HCT116 (cell line): ENCODE results near the gene TENM4. TPM values are rescaled to one million over a fixed set of nuclear protein-coding genes. Genes with fewer than 3 reads are reported as not detected.

Experiments
- ATAC-seq: fragments of 200-7000 bp; cut with Tn5 transposase; 2 replicates; pipeline ENCODE4 v1.9.1; 2020; ENCODE audit warnings: mild to moderate bottlenecking, moderate library complexity
- BruUV-seq: library from RNA; stranded (reverse); fragments of 400-500 nt; replicated peaks from 2 replicates; lab custom pipeline; 2021; lab: Mats Ljungman, UMichigan
- CTCF ChIA-PET: fragments of 300-600 bp; sonication (Branson Sonifier 250); formaldehyde crosslinking; loops from one replicate; lab custom pipeline; 2021; ENCODE audit warnings: antibody characterized with exemption; lab: Charles Lee
- POLR2A ChIA-PET: fragments of 300-600, 350-600 bp; sonication (Branson Sonifier 250); formaldehyde crosslinking; loops from one replicate; lab custom pipeline; 2021; ENCODE audit warnings: antibody characterized with exemption; lab: Charles Lee
- RAD21 ChIA-PET, 2 experiments: fragments of 300-600 bp; sonication (Branson Sonifier 250); formaldehyde crosslinking; loops; one replicate each; lab custom pipeline; 2023; ENCODE audit warnings: low total read pairs in 2 of 2; ENCODE audit not compliant: uncharacterized antibody in 2 of 2, unreplicated experiment in 2 of 2, low non-redundant PET in 1 of 2; lab: Charles Lee
- DNase-seq: peaks from one replicate; pipeline ENCODE4 v3.0.0-alpha.2; 2010; ENCODE audit warnings: low read depth, low spot score
- H2AFZ ChIP-seq: fragments of 200-600 bp; shearing (Covaris generic), sonication (generic); 2 replicates; pipeline ENCODE4 v1.6.1; 2017; ENCODE audit warnings: low read depth, mixed run types, mixed read lengths, antibody characterized with exemption, low read length; ENCODE audit not compliant: poor library complexity, severe bottlenecking
- H3K27ac ChIP-seq: 2 replicates; pipeline ENCODE4 v1.5.1; 2012; ENCODE audit warnings: low read depth, low read length
- H3K27me3 ChIP-seq: fragments of 200-600 bp; sonication (generic); 2 replicates; pipeline ENCODE4 v1.6.1; 2016; ENCODE audit warnings: mixed run types, low read length, mixed read lengths; ENCODE audit not compliant: insufficient read depth
- H3K36me3 ChIP-seq, 2 experiments: fragments of 200-500 bp in 1 of 2; fragments of 200-600 bp in 1 of 2; sonication (Bioruptor generic) in 1 of 2; sonication (generic) in 1 of 2; 2 replicates each; pipeline versions ENCODE4 v1.5.1 to v1.6.1; 2014 to 2016; ENCODE audit warnings: low read length in 2 of 2, inconsistent platforms in 1 of 2, mixed read lengths in 1 of 2, mixed run types in 1 of 2; ENCODE audit not compliant: insufficient read depth in 2 of 2, control insufficient read depth in 1 of 2
- H3K4me1 ChIP-seq, 2 experiments: fragments of 200-600 bp in 1 of 2; sonication (generic) in 1 of 2; 2 replicates each; pipeline versions ENCODE4 v1.5.1 to v1.6.1; 2012 to 2017; ENCODE audit warnings: low read length in 2 of 2, inconsistent platforms in 1 of 2, mild to moderate bottlenecking in 1 of 2, mixed read lengths in 1 of 2, mixed run types in 1 of 2, moderate library complexity in 1 of 2; ENCODE audit not compliant: insufficient read depth in 2 of 2, control insufficient read depth in 1 of 2
- H3K4me2 ChIP-seq: fragments of 200-600 bp; sonication (generic); 2 replicates; pipeline ENCODE4 v1.6.1; 2017; ENCODE audit warnings: mixed run types, low read length, mixed read lengths
- H3K4me3 ChIP-seq, 2 experiments: fragments of 200-600 bp in 1 of 2; sonication (generic) in 1 of 2; replicated peaks in 1 of 2; 2 replicates each; pipeline ENCODE4 v1.5.1; 2011 to 2016; ENCODE audit warnings: low read length in 2 of 2, control low read depth in 1 of 2, low read depth in 1 of 2, mild to moderate bottlenecking in 1 of 2, mixed read lengths in 1 of 2, mixed run types in 1 of 2
- H3K79me2 ChIP-seq: fragments of 200-600 bp; sonication (generic); 2 replicates; pipeline ENCODE4 v1.6.1; 2017; ENCODE audit warnings: mild to moderate bottlenecking, mixed run types, low read length, moderate library complexity, mixed read lengths; ENCODE audit not compliant: insufficient read depth
- H3K9ac ChIP-seq: fragments of 200-600 bp; sonication (generic); 2 replicates; pipeline ENCODE4 v1.6.1; 2016; ENCODE audit warnings: low read length, mixed read lengths
- H3K9me2 ChIP-seq: fragments of 200-600 bp; sonication (generic), shearing (Covaris generic); 2 replicates; pipeline ENCODE4 v1.6.1; 2017; ENCODE audit warnings: mixed run types, mild to moderate bottlenecking, moderate library complexity; ENCODE audit not compliant: insufficient read depth
- H3K9me3 ChIP-seq, 2 experiments: fragments of 200-500 bp in 1 of 2; fragments of 200-600 bp in 1 of 2; sonication (Bioruptor generic) in 1 of 2; sonication (generic) in 1 of 2; 2 replicates each; pipeline ENCODE4 v1.6.1; 2014 to 2017; ENCODE audit warnings: low read length in 2 of 2, mixed read lengths in 2 of 2, inconsistent platforms in 1 of 2, low read depth in 1 of 2, mild to moderate bottlenecking in 1 of 2, mixed run types in 1 of 2, moderate library complexity in 1 of 2; ENCODE audit not compliant: control insufficient read depth in 1 of 2, insufficient read depth in 1 of 2
- H4K20me1 ChIP-seq: fragments of 200-600 bp; sonication (generic), shearing (Covaris generic); 2 replicates; pipeline ENCODE4 v1.6.1; 2017; ENCODE audit warnings: mixed run types, mild to moderate bottlenecking, moderate library complexity; ENCODE audit not compliant: insufficient read depth
- CBX3 ChIP-seq: IDR thresholded peaks from 2 replicates; pipeline ENCODE4 v1.6.1; 2012; ENCODE audit warnings: low read depth
- CEBPB ChIP-seq: IDR thresholded peaks from 2 replicates; pipeline ENCODE4 v1.6.1; 2012; ENCODE audit warnings: low read depth
- EGR1 ChIP-seq: IDR thresholded peaks from 2 replicates; pipeline ENCODE4 v1.6.1; 2012; ENCODE audit warnings: low read depth
- ELF1 ChIP-seq: IDR thresholded peaks from 2 replicates; pipeline ENCODE4 v1.6.1; 2012; ENCODE audit warnings: low read depth, borderline replicate concordance
- EZH2 ChIP-seq: fragments of 200-600 bp; sonication (generic); IDR thresholded peaks from 2 replicates; pipeline ENCODE4 v1.6.1; 2017; ENCODE audit warnings: antibody characterized with exemption, mixed run types
- EZH2phosphoT487 ChIP-seq: fragments of 200-600 bp; IDR thresholded peaks from 2 replicates; pipeline ENCODE4 v1.6.1; 2018; ENCODE audit warnings: antibody characterized with exemption, borderline replicate concordance
- JUND ChIP-seq: IDR thresholded peaks from 2 replicates; pipeline ENCODE4 v1.6.1; 2012
- POLR2A ChIP-seq: IDR thresholded peaks from 2 replicates; pipeline ENCODE4 v1.7.0; 2011; ENCODE audit warnings: borderline replicate concordance; ENCODE audit not compliant: insufficient read depth, insufficient read length; ENCODE audit errors: extremely low read depth
- POLR2AphosphoS5 ChIP-seq: IDR thresholded peaks from 2 replicates; pipeline ENCODE4 v1.6.1; 2011; ENCODE audit warnings: mild to moderate bottlenecking, low read depth, low read length, moderate library complexity
- RAD21 ChIP-seq: IDR thresholded peaks from 2 replicates; pipeline ENCODE4 v1.6.1; 2012; ENCODE audit warnings: low read depth, mild to moderate bottlenecking
- SIN3A ChIP-seq: IDR thresholded peaks from 2 replicates; pipeline ENCODE4 v1.6.1; 2012; ENCODE audit warnings: low read depth
- SRF ChIP-seq: IDR thresholded peaks from 2 replicates; pipeline ENCODE4 v1.6.1; 2012; ENCODE audit warnings: low read depth
- TCF7L2 ChIP-seq: IDR thresholded peaks from 2 replicates; pipeline ENCODE4 v1.7.0; 2011; ENCODE audit warnings: borderline replicate concordance, inconsistent platforms; ENCODE audit not compliant: insufficient read depth, insufficient read length; ENCODE audit errors: extremely low read depth
- ZNF274 ChIP-seq: fragments of 200-500 bp; sonication (Bioruptor generic); IDR thresholded peaks from 2 replicates; pipeline ENCODE4 v1.6.1; 2014; ENCODE audit warnings: mild to moderate bottlenecking, low read depth, low read length, inconsistent platforms
- intact Hi-C: fragments of 100-400 bp; cut with micrococcal nuclease; formaldehyde crosslinking; loops from 2 replicates; pipeline ENCODE4 v1.10.0; 2022
- total RNA-seq: library from RNA; stranded (reverse); gene quantifications from one replicate; pipeline ENCODE4 v1.2.1, GENCODE V29; 2021; ENCODE audit not compliant: unreplicated experiment
- TF ChIP-seq, protein P1 (sequence below): IDR thresholded peaks from 2 replicates; pipeline ENCODE4 v1.6.1; 2012
- TF ChIP-seq, protein P2 (sequence below): IDR thresholded peaks from 2 replicates; pipeline ENCODE4 v1.6.1; 2012
- TF ChIP-seq, protein P3 (sequence below): IDR thresholded peaks from 2 replicates; pipeline ENCODE4 v1.6.1; 2011; ENCODE audit warnings: mild to moderate bottlenecking, low read length, moderate library complexity; ENCODE audit not compliant: insufficient replicate concordance; ENCODE audit errors: extremely low read depth

TENM4 gene
- total RNA-seq, 1 experiment from 2014 or later = 0.05 TPM

DNA sequence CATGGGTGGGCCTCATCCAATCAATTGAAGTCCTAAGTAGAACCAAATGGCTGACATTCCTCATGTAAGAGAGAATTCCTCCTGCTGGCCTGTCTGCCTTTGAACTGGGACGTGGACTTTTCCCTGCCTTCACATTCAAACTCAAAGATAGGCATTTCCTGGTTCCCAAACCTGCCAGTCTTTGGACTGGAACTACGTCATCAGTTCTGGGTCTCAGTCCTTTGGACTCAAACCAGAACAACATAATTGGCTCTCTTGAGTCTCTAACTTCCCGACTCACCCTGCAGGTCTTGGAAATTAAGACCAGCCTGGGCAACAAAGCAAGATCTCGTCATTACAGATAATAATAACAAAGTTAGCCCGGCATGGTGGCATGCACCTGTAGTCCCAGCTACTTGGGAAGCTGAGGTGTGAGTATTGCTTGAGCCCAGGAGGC is 827.4 kb downstream of the TENM4 start:
- Histone ChIP-seq H3K79me2 (no peaks in the 10 kb centered on the region), H3K27me3 (peaks cover 4% of the 10 kb centered on the region; the same call in 1 of the 2 replicates), H3K36me3 (no peaks in the 10 kb centered on the region), H3K4me1 (no peaks in the 10 kb centered on the region)
- TF ChIP-seq, protein P1, sequence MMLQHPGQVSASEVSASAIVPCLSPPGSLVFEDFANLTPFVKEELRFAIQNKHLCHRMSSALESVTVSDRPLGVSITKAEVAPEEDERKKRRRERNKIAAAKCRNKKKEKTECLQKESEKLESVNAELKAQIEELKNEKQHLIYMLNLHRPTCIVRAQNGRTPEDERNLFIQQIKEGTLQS = no peak
- TF ChIP-seq CEBPB = no peak
- no peak for TF ChIP-seq TCF7L2
- no peak for TF ChIP-seq POLR2A
- TF ChIP-seq, protein P2, sequence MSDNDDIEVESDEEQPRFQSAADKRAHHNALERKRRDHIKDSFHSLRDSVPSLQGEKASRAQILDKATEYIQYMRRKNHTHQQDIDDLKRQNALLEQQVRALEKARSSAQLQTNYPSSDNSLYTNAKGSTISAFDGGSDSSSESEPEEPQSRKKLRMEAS = no peak
- no peak for TF ChIP-seq ELF1
- TF ChIP-seq CBX3 = no peak
- TF ChIP-seq SRF = no peak
- TF ChIP-seq POLR2AphosphoS5 = no peak
- no peak for TF ChIP-seq RAD21
- no peak for TF ChIP-seq EGR1
- no peak for TF ChIP-seq EZH2
- no peak for TF ChIP-seq ZNF274
- TF ChIP-seq SIN3A = no peak
- TF ChIP-seq, protein P3, sequence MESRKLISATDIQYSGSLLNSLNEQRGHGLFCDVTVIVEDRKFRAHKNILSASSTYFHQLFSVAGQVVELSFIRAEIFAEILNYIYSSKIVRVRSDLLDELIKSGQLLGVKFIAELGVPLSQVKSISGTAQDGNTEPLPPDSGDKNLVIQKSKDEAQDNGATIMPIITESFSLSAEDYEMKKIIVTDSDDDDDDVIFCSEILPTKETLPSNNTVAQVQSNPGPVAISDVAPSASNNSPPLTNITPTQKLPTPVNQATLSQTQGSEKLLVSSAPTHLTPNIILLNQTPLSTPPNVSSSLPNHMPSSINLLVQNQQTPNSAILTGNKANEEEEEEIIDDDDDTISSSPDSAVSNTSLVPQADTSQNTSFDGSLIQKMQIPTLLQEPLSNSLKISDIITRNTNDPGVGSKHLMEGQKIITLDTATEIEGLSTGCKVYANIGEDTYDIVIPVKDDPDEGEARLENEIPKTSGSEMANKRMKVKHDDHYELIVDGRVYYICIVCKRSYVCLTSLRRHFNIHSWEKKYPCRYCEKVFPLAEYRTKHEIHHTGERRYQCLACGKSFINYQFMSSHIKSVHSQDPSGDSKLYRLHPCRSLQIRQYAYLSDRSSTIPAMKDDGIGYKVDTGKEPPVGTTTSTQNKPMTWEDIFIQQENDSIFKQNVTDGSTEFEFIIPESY = no peak
- TF ChIP-seq JUND = no peak
- TF ChIP-seq EZH2phosphoT487 = no peak
- TF ChIP-seq, all 23 proteins: peak for 0
- intact Hi-C loops = no loop called here
- ChIA-PET POLR2A (no interaction called here), CTCF (no interaction called here), RAD21 (no interaction called here)
- Histone ChIP-seq H4K20me1 (no peaks in the 10 kb centered on the region), H3K4me3 (no peak overlapping the region), H3K27ac (no peak overlapping the region), H3K9ac (no peak overlapping the region), H3K4me2 (no peak overlapping the region), H3K9me2 (no peaks in the 10 kb centered on the region), H2AFZ (no peak overlapping the region), H3K9me3 (no peaks in the 10 kb centered on the region)
- DNase-seq = no peak
- no TSS peak for BruUV-seq
- ATAC-seq = no peak
